A673 (cell line): Measurements from ENCODE around the gene CMYA5. TPM values are rescaled to one million over a fixed set of nuclear protein-coding genes. Genes with fewer than 3 reads are reported as not detected.

ENCODE experiments used
- BruUV-seq: library from RNA; stranded (reverse); fragments of 400-500 nt; replicated peaks from 2 replicates; lab custom pipeline; 2021; lab: Mats Ljungman, UMichigan
- CTCF ChIA-PET: fragments of 300-600 bp; sonication (Branson Sonifier 250); formaldehyde crosslinking; loops from one replicate; lab custom pipeline; 2022; ENCODE audit warnings: antibody characterized with exemption; lab: Charles Lee
- POLR2A ChIA-PET: fragments of 300-600 bp; sonication (Branson Sonifier 250); formaldehyde crosslinking; loops from one replicate; lab custom pipeline; 2022; ENCODE audit warnings: antibody characterized with exemption; ENCODE audit not compliant: low non-redundant PET; lab: Charles Lee
- DNase-seq: peaks from one replicate; pipeline ENCODE4 v3.0.0-alpha.2; 2015; ENCODE audit warnings: low spot score
- H3K27ac ChIP-seq: fragments of 200-600 bp; sonication (generic); 2 replicates; pipeline ENCODE4 v1.5.1; 2016; ENCODE audit warnings: mixed run types, low read depth, mild to moderate bottlenecking, mixed read lengths, antibody characterized with exemption, low read length; ENCODE audit not compliant: poor library complexity, severe bottlenecking
- H3K27me3 ChIP-seq: fragments of 200-600 bp; sonication (generic); replicated peaks from 2 replicates; pipeline ENCODE4 v1.6.1; 2017; ENCODE audit warnings: mixed run types, low read depth, mild to moderate bottlenecking, mixed read lengths, antibody characterized with exemption, low read length; ENCODE audit not compliant: insufficient read depth, poor library complexity
- H3K36me3 ChIP-seq: fragments of 200-600 bp; sonication (generic); 2 replicates; pipeline ENCODE4 v1.6.1; 2016; ENCODE audit warnings: mixed run types, mild to moderate bottlenecking, mixed read lengths, antibody characterized with exemption, low read length; ENCODE audit not compliant: insufficient read depth, poor library complexity, severe bottlenecking
- H3K4me1 ChIP-seq: fragments of 200-600 bp; sonication (generic); 2 replicates; pipeline ENCODE4 v1.6.1; 2017; ENCODE audit warnings: mixed run types, mild to moderate bottlenecking, mixed read lengths, antibody characterized with exemption, low read length; ENCODE audit not compliant: insufficient read depth, poor library complexity, severe bottlenecking
- H3K4me3 ChIP-seq: fragments of 200-600 bp; sonication (generic); 2 replicates; pipeline ENCODE4 v1.5.1; 2016; ENCODE audit warnings: low read depth, mixed run types, mild to moderate bottlenecking, mixed read lengths, low read length; ENCODE audit not compliant: poor library complexity, severe bottlenecking
- H3K9me3 ChIP-seq: fragments of 200-600 bp; sonication (generic); 2 replicates; pipeline ENCODE4 v1.6.1; 2016; ENCODE audit warnings: mixed run types, low read depth, mild to moderate bottlenecking, mixed read lengths, antibody characterized with exemption, low read length; ENCODE audit not compliant: poor library complexity, severe bottlenecking
- EZH2 ChIP-seq: fragments of 200-600 bp; sonication (generic); IDR thresholded peaks from 2 replicates; pipeline ENCODE4 v1.6.1; 2017; ENCODE audit warnings: borderline replicate concordance, low read depth, mild to moderate bottlenecking, mixed read lengths, antibody characterized with exemption, low read length; ENCODE audit not compliant: poor library complexity, severe bottlenecking
- intact Hi-C: fragments of 100-400 bp; cut with micrococcal nuclease; formaldehyde crosslinking; loops from one replicate; pipeline ENCODE4 v1.10.0; 2022; ENCODE audit not compliant: unreplicated experiment
- total RNA-seq: library from RNA; stranded (reverse); gene quantifications from 2 replicates; pipeline ENCODE4 v1.2.3, GENCODE V29; 2021
- TF ChIP-seq, protein P1 (sequence below): fragments of 300-800, 200-600 bp; sonication (generic); conservative IDR thresholded peaks from 2 replicates; pipeline ENCODE4 v1.5.1; 2017; ENCODE audit warnings: low read depth, mild to moderate bottlenecking, antibody characterized with exemption, low read length, moderate library complexity, mixed read lengths

Gene CMYA5
- total RNA-seq, 1 experiment from 2014 or later = 0.41 TPM

DNA sequence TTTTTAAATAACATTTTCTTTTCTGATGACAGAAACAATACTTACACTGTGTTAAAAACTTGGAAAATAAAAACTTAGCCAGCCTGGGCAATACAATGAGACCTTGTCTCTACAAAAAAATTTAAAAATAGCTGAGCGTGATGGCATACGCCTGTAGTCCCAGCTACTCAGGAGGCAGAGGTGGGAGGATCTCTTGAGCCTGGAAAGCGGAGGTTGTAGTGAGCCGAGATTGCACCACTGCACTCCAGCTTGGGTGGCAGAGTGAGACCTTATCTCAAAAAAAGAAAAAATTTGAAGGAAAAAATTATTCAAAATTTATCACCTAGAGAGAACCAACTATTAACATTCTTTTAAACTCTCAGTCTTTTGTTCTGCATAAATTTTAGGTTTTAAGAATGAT lies 4.9 kb upstream of the CMYA5 start:
- no TSS peak for BruUV-seq
- Histone ChIP-seq H3K9me3 (no peaks in the 10 kb centered on the region), H3K27ac (no peak overlapping the region), H3K27me3 (no peaks in the 10 kb centered on the region), H3K4me3 (no peak overlapping the region), H3K4me1 (peaks cover 4% of the 10 kb centered on the region), H3K36me3 (peaks cover 27% of the 10 kb centered on the region)
- TF ChIP-seq, protein P1, sequence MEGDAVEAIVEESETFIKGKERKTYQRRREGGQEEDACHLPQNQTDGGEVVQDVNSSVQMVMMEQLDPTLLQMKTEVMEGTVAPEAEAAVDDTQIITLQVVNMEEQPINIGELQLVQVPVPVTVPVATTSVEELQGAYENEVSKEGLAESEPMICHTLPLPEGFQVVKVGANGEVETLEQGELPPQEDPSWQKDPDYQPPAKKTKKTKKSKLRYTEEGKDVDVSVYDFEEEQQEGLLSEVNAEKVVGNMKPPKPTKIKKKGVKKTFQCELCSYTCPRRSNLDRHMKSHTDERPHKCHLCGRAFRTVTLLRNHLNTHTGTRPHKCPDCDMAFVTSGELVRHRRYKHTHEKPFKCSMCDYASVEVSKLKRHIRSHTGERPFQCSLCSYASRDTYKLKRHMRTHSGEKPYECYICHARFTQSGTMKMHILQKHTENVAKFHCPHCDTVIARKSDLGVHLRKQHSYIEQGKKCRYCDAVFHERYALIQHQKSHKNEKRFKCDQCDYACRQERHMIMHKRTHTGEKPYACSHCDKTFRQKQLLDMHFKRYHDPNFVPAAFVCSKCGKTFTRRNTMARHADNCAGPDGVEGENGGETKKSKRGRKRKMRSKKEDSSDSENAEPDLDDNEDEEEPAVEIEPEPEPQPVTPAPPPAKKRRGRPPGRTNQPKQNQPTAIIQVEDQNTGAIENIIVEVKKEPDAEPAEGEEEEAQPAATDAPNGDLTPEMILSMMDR = no peak
- no peak for TF ChIP-seq EZH2
- DNase-seq = no peak
- intact Hi-C loops = no loop called here
- POLR2A ChIA-PET = no interaction called here
- CTCF ChIA-PET = no interaction called here

- ChIA-PET CTCF (no interaction called here), POLR2A (no interaction called here)
- Histone ChIP-seq H3K4me1 (peaks cover 4% of the 10 kb centered on the region), H3K27me3 (no peaks in the 10 kb centered on the region), H3K27ac (no peak overlapping the region), H3K36me3 (peaks cover 23% of the 10 kb centered on the region), H3K9me3 (no peaks in the 10 kb centered on the region), H3K4me3 (no peak overlapping the region)
- TF ChIP-seq, protein P1 = no peak
- TF ChIP-seq EZH2 = no peak
- BruUV-seq = no TSS peak
- no peak for DNase-seq
- intact Hi-C loops = no loop called here
These were observed 4.0 kb upstream of the CMYA5 start for GRCh38 chr5:79685627-79686026.

GRCh38 chr5:79686799-79687198 lies 2.8 kb upstream of the CMYA5 start:
- peaks cover 16% of the 10 kb centered on the region for H3K36me3 ChIP-seq
- H3K4me1 ChIP-seq = peaks cover 4% of the 10 kb centered on the region
- no peaks in the 10 kb centered on the region for H3K27me3 ChIP-seq
- H3K9me3 ChIP-seq = no peaks in the 10 kb centered on the region
- H3K4me3 ChIP-seq = no peak overlapping the region
- CTCF ChIA-PET = no interaction called here
- intact Hi-C loops = no loop called here
- no peak overlapping the region for H3K27ac ChIP-seq
- DNase-seq = no peak
- POLR2A ChIA-PET = no interaction called here
- TF ChIP-seq, protein P1 = no peak
- no peak for TF ChIP-seq EZH2
- no TSS peak for BruUV-seq
